NCI-H510A treated with DMSO at 0.1 percent for 48 hours (cell line): ENCODE measurements around the gene HLA-DOB.
"Not testable (repeated sequence)": the region's sequence is repeated elsewhere in the genome, so short reads cannot be mapped to it uniquely, and the experiment has no call there.

Source experiments
- DNase-seq: peaks from one replicate; lab custom pipeline; 2025; lab: John Stamatoyannopoulos, UW

Gene HLA-DOB

GRCh38 chr6:32807020-32807580 lies 9.7 kb downstream of the HLA-DOB start:
- DNase-seq, result no peak

- not testable (repeated sequence) for DNase-seq
These were observed 11.4 kb downstream of the HLA-DOB start for GRCh38 chr6:32805404-32805803.

GRCh38 chr6:32803416-32803815 lies 13.4 kb downstream of the HLA-DOB start:
- no peak for DNase-seq

- DNase-seq, result no peak
These were observed 17.1 kb downstream of the HLA-DOB start for GRCh38 chr6:32799740-32800139.

GRCh38 chr6:32799168-32799567 lies 17.6 kb downstream of the HLA-DOB start:
- no peak for DNase-seq

GRCh38 chr6:32796848-32797776 lies 19.7 kb downstream of the HLA-DOB start:
- DNase-seq, result peak; percentile 57

- DNase-seq, result no peak
These were observed 22.3 kb downstream of the HLA-DOB start for GRCh38 chr6:32794510-32794909.

- no peak for DNase-seq
These were observed 23.8 kb downstream of the HLA-DOB start for GRCh38 chr6:32792901-32793435.

- no peak for DNase-seq
These were observed 26.5 kb downstream of the HLA-DOB start for GRCh38 chr6:32790306-32790705.

- peak; percentile 66 for DNase-seq
These were observed 30.8 kb downstream of the HLA-DOB start for GRCh38 chr6:32785781-32786533.

- not testable (repeated sequence) for DNase-seq
These were observed 33.9 kb downstream of the HLA-DOB start for GRCh38 chr6:32782923-32783322.

- DNase-seq, result no peak
These were observed 37.8 kb downstream of the HLA-DOB start for GRCh38 chr6:32779036-32779435.

- DNase-seq, result no peak
These were observed 41.7 kb downstream of the HLA-DOB start for GRCh38 chr6:32775071-32775470.

GRCh38 chr6:32774426-32774825 lies 42.4 kb downstream of the HLA-DOB start:
- no peak for DNase-seq

GRCh38 chr6:32772656-32773055 lies 44.1 kb downstream of the HLA-DOB start:
- no peak for DNase-seq

GRCh38 chr6:32764048-32764447 lies 52.8 kb downstream of the HLA-DOB start:
- no peak for DNase-seq

- no peak for DNase-seq
These were observed 53.4 kb downstream of the HLA-DOB start, which contains the start of gene HLA-DQB2 for GRCh38 chr6:32763421-32763820. HLA-DQB2 (minus strand) TSS chr6:32763532; CDS start chr6:32763470, 62 bp downstream.
